ENCODE results near the gene BIRC6.

DNA sequence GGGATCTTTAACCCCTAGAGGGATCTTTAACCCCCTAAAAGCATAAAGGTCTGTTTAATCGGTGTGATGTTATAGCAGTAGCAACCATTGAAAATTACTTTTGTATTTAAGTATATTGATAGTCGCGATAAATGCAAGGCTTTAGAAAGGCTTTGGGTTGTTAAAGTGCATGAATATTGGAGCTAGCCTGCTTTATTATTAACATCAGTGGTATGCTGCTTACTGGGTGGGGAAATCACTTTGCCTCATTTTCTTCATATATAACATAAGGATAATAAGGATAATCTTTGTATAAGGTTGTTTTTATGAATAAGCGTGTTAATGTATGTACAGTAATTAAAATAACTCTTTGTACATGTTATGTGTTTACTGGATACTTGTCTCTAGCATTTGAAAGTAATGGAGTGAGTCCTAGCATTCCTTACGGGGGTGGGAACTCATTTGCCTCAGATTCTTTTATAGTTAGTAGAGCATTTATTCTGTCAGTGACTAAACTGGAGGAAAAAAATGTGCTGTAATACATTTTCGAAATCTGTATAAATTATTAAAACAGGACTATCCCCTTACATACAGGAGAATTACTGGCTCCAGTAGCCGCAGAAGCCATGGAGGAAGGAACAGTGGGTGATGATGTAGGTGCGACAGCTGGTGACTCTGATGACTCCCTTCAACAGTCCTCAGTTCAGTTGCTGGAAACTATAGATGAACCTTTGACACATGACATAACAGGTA is 122.2 kb downstream of the BIRC6 start:
- TF ChIP-seq, protein P1, sequence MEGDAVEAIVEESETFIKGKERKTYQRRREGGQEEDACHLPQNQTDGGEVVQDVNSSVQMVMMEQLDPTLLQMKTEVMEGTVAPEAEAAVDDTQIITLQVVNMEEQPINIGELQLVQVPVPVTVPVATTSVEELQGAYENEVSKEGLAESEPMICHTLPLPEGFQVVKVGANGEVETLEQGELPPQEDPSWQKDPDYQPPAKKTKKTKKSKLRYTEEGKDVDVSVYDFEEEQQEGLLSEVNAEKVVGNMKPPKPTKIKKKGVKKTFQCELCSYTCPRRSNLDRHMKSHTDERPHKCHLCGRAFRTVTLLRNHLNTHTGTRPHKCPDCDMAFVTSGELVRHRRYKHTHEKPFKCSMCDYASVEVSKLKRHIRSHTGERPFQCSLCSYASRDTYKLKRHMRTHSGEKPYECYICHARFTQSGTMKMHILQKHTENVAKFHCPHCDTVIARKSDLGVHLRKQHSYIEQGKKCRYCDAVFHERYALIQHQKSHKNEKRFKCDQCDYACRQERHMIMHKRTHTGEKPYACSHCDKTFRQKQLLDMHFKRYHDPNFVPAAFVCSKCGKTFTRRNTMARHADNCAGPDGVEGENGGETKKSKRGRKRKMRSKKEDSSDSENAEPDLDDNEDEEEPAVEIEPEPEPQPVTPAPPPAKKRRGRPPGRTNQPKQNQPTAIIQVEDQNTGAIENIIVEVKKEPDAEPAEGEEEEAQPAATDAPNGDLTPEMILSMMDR (conservative IDR thresholded peaks at IDR 0.05; ENCODE audit: low read length) = no peak
- no peak for TF ChIP-seq EZH2phosphoT487 (IDR thresholded peaks at IDR 0.05; ENCODE audit: borderline replicate concordance)
